Vagina (tissue), 2 donors: Measurements from ENCODE around the gene STARD13.

Experiments
- POLR2A ChIP-seq, 2 donors: fragments of 450-650 bp; IDR thresholded peaks; one replicate each; pipeline ENCODE4 v1.6.1; 2017; ENCODE audit warnings: antibody characterized with exemption in 2 of 2, mild to moderate bottlenecking in 2 of 2, moderate library complexity in 2 of 2
- POLR2AphosphoS5 ChIP-seq, 2 donors: sonication (generic); formaldehyde crosslinking; IDR thresholded peaks; one replicate each; pipeline ENCODE4 v1.9.0; 2017; ENCODE audit warnings: antibody characterized with exemption in 2 of 2, mild to moderate bottlenecking in 2 of 2, low read depth in 1 of 2; ENCODE audit not compliant: insufficient read depth in 1 of 2
- TF ChIP-seq, protein P1 (sequence below), 3 experiments: fragments of 450-650 bp in 2 of 3; fragments of 200-600 bp in 1 of 3; sonication (generic) in 1 of 3; IDR thresholded peaks; one replicate each; pipeline ENCODE4 v1.5.1; 2017 to 2019; ENCODE audit warnings: antibody characterized with exemption in 3 of 3, mild to moderate bottlenecking in 2 of 3, moderate library complexity in 2 of 3

DNA sequence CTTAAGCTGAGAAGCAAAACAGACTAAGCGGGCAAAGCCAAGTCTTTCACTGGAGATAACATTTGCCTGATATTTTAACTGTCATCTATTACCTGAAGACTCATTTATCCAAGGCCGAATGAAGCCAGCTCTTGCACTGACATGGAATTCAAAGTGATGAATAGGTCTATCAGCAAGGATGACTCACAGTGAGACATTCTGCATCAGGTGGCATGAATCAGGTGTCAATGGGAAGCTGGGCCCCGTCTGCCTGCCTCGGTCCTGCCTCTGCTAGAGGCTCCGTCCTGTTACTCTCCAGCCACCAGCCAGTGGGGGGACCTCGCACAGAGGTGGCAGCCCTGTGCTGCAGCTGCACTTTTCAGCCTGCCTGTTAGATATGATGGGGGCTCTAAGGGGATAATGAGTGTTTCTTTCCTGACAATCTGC is 23.5 kb downstream of the STARD13 start:
- TF ChIP-seq POLR2AphosphoS5 (IDR thresholded peaks at IDR 0.05; ENCODE audit: insufficient read depth in 1 of 2, low read depth in 1 of 2) (peak in 1 of 2 donors; percentile 31), POLR2A (IDR thresholded peaks at IDR 0.05) (no peak)
- TF ChIP-seq, protein P1, sequence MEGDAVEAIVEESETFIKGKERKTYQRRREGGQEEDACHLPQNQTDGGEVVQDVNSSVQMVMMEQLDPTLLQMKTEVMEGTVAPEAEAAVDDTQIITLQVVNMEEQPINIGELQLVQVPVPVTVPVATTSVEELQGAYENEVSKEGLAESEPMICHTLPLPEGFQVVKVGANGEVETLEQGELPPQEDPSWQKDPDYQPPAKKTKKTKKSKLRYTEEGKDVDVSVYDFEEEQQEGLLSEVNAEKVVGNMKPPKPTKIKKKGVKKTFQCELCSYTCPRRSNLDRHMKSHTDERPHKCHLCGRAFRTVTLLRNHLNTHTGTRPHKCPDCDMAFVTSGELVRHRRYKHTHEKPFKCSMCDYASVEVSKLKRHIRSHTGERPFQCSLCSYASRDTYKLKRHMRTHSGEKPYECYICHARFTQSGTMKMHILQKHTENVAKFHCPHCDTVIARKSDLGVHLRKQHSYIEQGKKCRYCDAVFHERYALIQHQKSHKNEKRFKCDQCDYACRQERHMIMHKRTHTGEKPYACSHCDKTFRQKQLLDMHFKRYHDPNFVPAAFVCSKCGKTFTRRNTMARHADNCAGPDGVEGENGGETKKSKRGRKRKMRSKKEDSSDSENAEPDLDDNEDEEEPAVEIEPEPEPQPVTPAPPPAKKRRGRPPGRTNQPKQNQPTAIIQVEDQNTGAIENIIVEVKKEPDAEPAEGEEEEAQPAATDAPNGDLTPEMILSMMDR (IDR thresholded peaks at IDR 0.05) = no peak
